NCI-H2081 treated with DMSO at 0.1 percent for 48 hours (cell line): ENCODE results near the gene TTC4.
A peak's percentile ranks its signal among the peaks of the same experiment; 100 is the strongest.
"Not testable (repeated sequence)": the region's sequence is repeated elsewhere in the genome, so short reads cannot be mapped to it uniquely, and the experiment has no call there.

Source experiments
- DNase-seq: peaks from one replicate; lab custom pipeline; 2025; lab: John Stamatoyannopoulos, UW

TTC4 gene

GRCh38 chr1:54750596-54750995 lies 34.9 kb downstream of the TTC4 start:
- DNase-seq: no peak

GRCh38 chr1:54751426-54751825 lies 35.8 kb downstream of the TTC4 start:
- no peak for DNase-seq

GRCh38 chr1:54754045-54754444 lies 38.4 kb downstream of the TTC4 start:
- DNase-seq: no peak

GRCh38 chr1:54754486-54755285 lies 39.0 kb downstream of the TTC4 start:
- DNase-seq: no peak

- no peak for DNase-seq
Measured at GRCh38 chr1:54757833-54758232, 42.2 kb downstream of the TTC4 start.

GRCh38 chr1:54758678-54759348 lies 43.2 kb downstream of the TTC4 start:
- DNase-seq: no peak

- no peak for DNase-seq
Measured at GRCh38 chr1:54763816-54764132, 48.1 kb downstream of the TTC4 start.

- DNase-seq: peak; percentile 99
Measured at GRCh38 chr1:54764133-54764921, 48.7 kb downstream of the TTC4 start, which contains the start of gene PARS2. TSS of gene PARS2 (minus strand) at chr1:54764523. CDS start at chr1:54759161, 5,362 bp downstream.

- no peak for DNase-seq
Measured at GRCh38 chr1:54764922-54765561, 49.4 kb downstream of the TTC4 start.

GRCh38 chr1:54766726-54767125 lies 51.1 kb downstream of the TTC4 start:
- no peak for DNase-seq

- DNase-seq: no peak
Measured at GRCh38 chr1:54767526-54767925, 51.9 kb downstream of the TTC4 start.

GRCh38 chr1:54768093-54768492 lies 52.4 kb downstream of the TTC4 start:
- no peak for DNase-seq

GRCh38 chr1:54772951-54773350 lies 57.3 kb downstream of the TTC4 start:
- DNase-seq: no peak

- no peak for DNase-seq
Measured at GRCh38 chr1:54774820-54775498, 59.3 kb downstream of the TTC4 start.

GRCh38 chr1:54775828-54776721 lies 60.4 kb downstream of the TTC4 start:
- not testable (repeated sequence) for DNase-seq

GRCh38 chr1:54777011-54777410 lies 61.4 kb downstream of the TTC4 start:
- DNase-seq: no peak

GRCh38 chr1:54777431-54777830 lies 61.8 kb downstream of the TTC4 start:
- DNase-seq: no peak

- DNase-seq: no peak
Measured at GRCh38 chr1:54781023-54781723, 65.5 kb downstream of the TTC4 start.

GRCh38 chr1:54782156-54782555 lies 66.5 kb downstream of the TTC4 start:
- no peak for DNase-seq

- no peak for DNase-seq
Measured at GRCh38 chr1:54782588-54782987, 66.9 kb downstream of the TTC4 start.
